Prostate gland (tissue), 2 donors: ENCODE data around the gene AGK.

Experiments used
- POLR2A ChIP-seq: fragments of 450-650 bp; IDR thresholded peaks from one replicate; pipeline ENCODE4 v1.6.1; 2016; ENCODE audit warnings: antibody characterized with exemption, mild to moderate bottlenecking
- POLR2AphosphoS5 ChIP-seq: sonication (generic); formaldehyde crosslinking; IDR thresholded peaks from one replicate; pipeline ENCODE4 v1.6.1; 2017; ENCODE audit warnings: antibody characterized with exemption
- TF ChIP-seq, protein P1 (sequence below), 4 experiments: fragments of 200-600 bp in 2 of 4; fragments of 450-650 bp in 2 of 4; sonication (generic) in 2 of 4; IDR thresholded peaks; 1 replicate in 3 of 4; 2 replicates in 1 of 4; pipeline ENCODE4 v1.5.1; 2016 to 2019; ENCODE audit warnings: antibody characterized with exemption in 4 of 4, mild to moderate bottlenecking in 2 of 4, moderate library complexity in 2 of 4

DNA sequence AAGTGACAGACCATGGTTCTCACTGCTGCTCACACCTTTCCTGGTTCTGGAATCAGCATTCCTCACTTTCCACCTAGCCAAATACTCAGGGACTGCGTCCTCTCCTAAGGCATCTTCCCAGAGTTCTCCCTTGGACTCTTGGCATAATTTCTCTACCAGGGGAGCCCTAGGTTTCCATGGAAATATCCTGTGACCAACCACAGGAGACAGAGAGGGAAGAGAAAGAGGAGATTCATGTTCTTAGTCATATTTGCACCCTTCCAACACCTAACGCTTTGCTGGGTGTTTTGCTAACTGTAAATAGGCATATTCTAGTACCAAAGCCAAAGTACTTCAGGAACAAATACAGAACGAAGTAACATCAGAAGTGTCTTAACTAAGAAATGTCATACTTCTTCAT, 122.1 kb downstream of the AGK start:
- TF ChIP-seq, protein P1, sequence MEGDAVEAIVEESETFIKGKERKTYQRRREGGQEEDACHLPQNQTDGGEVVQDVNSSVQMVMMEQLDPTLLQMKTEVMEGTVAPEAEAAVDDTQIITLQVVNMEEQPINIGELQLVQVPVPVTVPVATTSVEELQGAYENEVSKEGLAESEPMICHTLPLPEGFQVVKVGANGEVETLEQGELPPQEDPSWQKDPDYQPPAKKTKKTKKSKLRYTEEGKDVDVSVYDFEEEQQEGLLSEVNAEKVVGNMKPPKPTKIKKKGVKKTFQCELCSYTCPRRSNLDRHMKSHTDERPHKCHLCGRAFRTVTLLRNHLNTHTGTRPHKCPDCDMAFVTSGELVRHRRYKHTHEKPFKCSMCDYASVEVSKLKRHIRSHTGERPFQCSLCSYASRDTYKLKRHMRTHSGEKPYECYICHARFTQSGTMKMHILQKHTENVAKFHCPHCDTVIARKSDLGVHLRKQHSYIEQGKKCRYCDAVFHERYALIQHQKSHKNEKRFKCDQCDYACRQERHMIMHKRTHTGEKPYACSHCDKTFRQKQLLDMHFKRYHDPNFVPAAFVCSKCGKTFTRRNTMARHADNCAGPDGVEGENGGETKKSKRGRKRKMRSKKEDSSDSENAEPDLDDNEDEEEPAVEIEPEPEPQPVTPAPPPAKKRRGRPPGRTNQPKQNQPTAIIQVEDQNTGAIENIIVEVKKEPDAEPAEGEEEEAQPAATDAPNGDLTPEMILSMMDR (IDR thresholded peaks at IDR 0.05), result no peak
- no peak for TF ChIP-seq POLR2A
- no peak for TF ChIP-seq POLR2AphosphoS5
